ENCODE data around the gene FAM111A. TPM values are rescaled to one million over a fixed set of nuclear protein-coding genes. Genes with fewer than 3 reads are reported as not detected.
"Not testable (repeated sequence)": the region's sequence is repeated elsewhere in the genome, so short reads cannot be mapped to it uniquely, and the experiment has no call there.

The FAM111A gene
- polyA plus RNA-seq, 2 of the 4 experiments (the other 2 are of a cell fraction): 13.4 to 21.8 TPM

DNA sequence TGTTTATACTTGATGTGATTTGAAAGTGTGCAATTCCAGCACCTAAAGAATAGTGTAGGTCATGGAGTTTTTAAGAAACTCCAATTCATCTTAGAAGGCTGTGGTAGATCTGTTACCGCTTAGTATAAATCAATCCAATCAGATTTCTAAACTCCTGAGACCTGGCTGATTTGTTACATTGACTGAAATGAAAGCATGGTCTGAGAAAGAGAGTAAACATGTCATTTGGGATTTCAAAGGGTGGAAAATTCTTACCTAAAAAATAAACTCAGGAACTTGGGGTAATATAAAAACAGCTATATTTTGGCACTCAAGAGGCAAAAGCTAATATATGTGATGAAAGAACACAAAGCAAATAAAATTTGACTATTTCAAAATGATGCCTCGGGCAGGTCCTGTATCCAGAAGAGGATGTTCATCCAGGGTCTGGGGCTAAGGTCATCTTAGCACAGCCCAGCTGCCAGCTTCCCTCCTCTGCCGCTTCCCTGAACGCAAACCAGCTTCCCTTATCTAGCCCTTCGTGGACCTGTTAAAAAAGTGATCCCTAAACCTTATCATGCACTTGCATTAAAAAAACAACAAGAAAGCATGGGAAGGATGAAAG is 46.6 kb upstream of the FAM111A start:
- H3K9me3 ChIP-seq; H3K4me2 ChIP-seq; H3K27ac ChIP-seq; ATAC-seq; FAIRE-seq; H3K4me3 ChIP-seq; DNase-seq (ENCODE audit: low read depth in 1 of 2, low spot score in 1 of 2); H3K4me1 ChIP-seq; POLR2A ChIA-PET: not testable (repeated sequence)
- CTCF ChIA-PET: interaction anchor here (0.6 to 4.1 kb wide), 7 partner anchors 10 to 1076 kb away, joined by 3 to 25 read pairs (median 3); no protein-coding TSS in a partner anchor
- WGBS (ENCODE audit: missing lambda C conversion rate): 41% methylated on average over 5 of the region's 5 CpGs

- no peak for TF ChIP-seq TP53 (CRISPR knock-in tag; IDR thresholded peaks at IDR 0.05)
- TF ChIP-seq HOXB13 (CRISPR knock-in tag; IDR thresholded peaks at IDR 0.05; ENCODE audit: low read depth): no peak
- no peak for TF ChIP-seq CBX2 (IDR thresholded peaks at IDR 0.05; ENCODE audit: borderline replicate concordance, low read depth)
- TF ChIP-seq HDAC2 (IDR thresholded peaks at IDR 0.05): no peak
- no peak for TF ChIP-seq ZSCAN20 (CRISPR knock-in tag; IDR thresholded peaks at IDR 0.05)
- TF ChIP-seq RAD21 (conservative IDR thresholded peaks at IDR 0.05 in 1 of 2, IDR thresholded peaks at IDR 0.05 in 1 of 2): peak; percentile 23 to 46; a peak in 3 of 5 replicates
- TF ChIP-seq SMC3 (IDR thresholded peaks at IDR 0.05): peak; percentile 53
- no peak for TF ChIP-seq EP300 (IDR thresholded peaks at IDR 0.05)
- TF ChIP-seq, protein P1, sequence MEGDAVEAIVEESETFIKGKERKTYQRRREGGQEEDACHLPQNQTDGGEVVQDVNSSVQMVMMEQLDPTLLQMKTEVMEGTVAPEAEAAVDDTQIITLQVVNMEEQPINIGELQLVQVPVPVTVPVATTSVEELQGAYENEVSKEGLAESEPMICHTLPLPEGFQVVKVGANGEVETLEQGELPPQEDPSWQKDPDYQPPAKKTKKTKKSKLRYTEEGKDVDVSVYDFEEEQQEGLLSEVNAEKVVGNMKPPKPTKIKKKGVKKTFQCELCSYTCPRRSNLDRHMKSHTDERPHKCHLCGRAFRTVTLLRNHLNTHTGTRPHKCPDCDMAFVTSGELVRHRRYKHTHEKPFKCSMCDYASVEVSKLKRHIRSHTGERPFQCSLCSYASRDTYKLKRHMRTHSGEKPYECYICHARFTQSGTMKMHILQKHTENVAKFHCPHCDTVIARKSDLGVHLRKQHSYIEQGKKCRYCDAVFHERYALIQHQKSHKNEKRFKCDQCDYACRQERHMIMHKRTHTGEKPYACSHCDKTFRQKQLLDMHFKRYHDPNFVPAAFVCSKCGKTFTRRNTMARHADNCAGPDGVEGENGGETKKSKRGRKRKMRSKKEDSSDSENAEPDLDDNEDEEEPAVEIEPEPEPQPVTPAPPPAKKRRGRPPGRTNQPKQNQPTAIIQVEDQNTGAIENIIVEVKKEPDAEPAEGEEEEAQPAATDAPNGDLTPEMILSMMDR (IDR thresholded peaks at IDR 0.05): peak; percentile 53
- TF ChIP-seq EHMT2 (IDR thresholded peaks at IDR 0.05; ENCODE audit: low read depth): no peak
- TF ChIP-seq NR3C1 (IDR thresholded peaks at IDR 0.05): no peak
- ATAC-seq: peak; percentile 63 to 87; a peak in 4 of 6 replicates
- no peak overlapping the region for H3K4me2 ChIP-seq
- ChIA-PET CTCF (interaction anchor here (0.7 to 4.1 kb wide), 12 partner anchors 9 to 61 kb away, joined by 3 to 25 read pairs (median 4); partner anchors contain the start of genes FAM111B and GLYATL1B), POLR2A (no interaction called here)
- H3K4me3 ChIP-seq: no peak overlapping the region
- WGBS (ENCODE audit: missing lambda C conversion rate): 62% methylated on average over 5 of the region's 5 CpGs
- FAIRE-seq: no peak
- peaks cover 4% of the 10 kb centered on the region; the same call in 1 of the 3 replicates for H3K4me1 ChIP-seq
- DNase-seq (ENCODE audit: low read depth in 1 of 2, low spot score in 1 of 2): peak in 1 of 2 experiments; percentile 72
- no peaks in the 10 kb centered on the region for H3K9me3 ChIP-seq
- no peak overlapping the region for H3K27ac ChIP-seq
Measured at GRCh38 chr11:59097113-59097708, 45.4 kb upstream of the FAM111A start.

- H3K4me1 ChIP-seq; ATAC-seq; H3K9me3 ChIP-seq; H3K4me2 ChIP-seq; H3K27ac ChIP-seq; FAIRE-seq; DNase-seq (ENCODE audit: low read depth in 1 of 2, low spot score in 1 of 2); POLR2A ChIA-PET; H3K4me3 ChIP-seq: not testable (repeated sequence)
- 42% methylated on average over 8 of the region's 8 CpGs for WGBS (ENCODE audit: missing lambda C conversion rate)
- CTCF ChIA-PET: interaction anchor here (0.7 to 4.1 kb wide), 10 partner anchors 8 to 60 kb away, joined by 3 to 25 read pairs (median 4); partner anchors contain the start of genes FAM111B and GLYATL1B
Measured at GRCh38 chr11:59097938-59098337, 44.7 kb upstream of the FAM111A start.

- FAIRE-seq: no peak
- Histone ChIP-seq H3K4me3 (peak overlapping the region; percentile 49), H3K27ac (peak overlapping the region; percentile 44 to 46; a peak in 2 of 6 replicates), H3K4me1 (peaks cover 8% of the 10 kb centered on the region; the same call in 2 of the 3 replicates), H3K4me2 (peak overlapping the region; percentile 97), H3K9me3 (no peaks in the 10 kb centered on the region)
- DNase-seq (ENCODE audit: low read depth in 1 of 2, low spot score in 1 of 2): peak; percentile 57 to 78
- WGBS (ENCODE audit: missing lambda C conversion rate): 16% methylated on average over 23 of the region's 23 CpGs
- peak; percentile 60 to 69 for ATAC-seq
- TF ChIP-seq, protein P1 (IDR thresholded peaks at IDR 0.05): peak; percentile 29; the same call in 2 of the 3 replicates
- TF ChIP-seq MAX (IDR thresholded peaks at IDR 0.05): peak; percentile 85
- TF ChIP-seq, protein P2, sequence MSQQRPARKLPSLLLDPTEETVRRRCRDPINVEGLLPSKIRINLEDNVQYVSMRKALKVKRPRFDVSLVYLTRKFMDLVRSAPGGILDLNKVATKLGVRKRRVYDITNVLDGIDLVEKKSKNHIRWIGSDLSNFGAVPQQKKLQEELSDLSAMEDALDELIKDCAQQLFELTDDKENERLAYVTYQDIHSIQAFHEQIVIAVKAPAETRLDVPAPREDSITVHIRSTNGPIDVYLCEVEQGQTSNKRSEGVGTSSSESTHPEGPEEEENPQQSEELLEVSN (IDR thresholded peaks at IDR 0.05; ENCODE audit: borderline replicate concordance, low read depth): peak; percentile 66
- peak; percentile 39 to 56; a peak in 4 of 5 replicates for TF ChIP-seq RAD21 (conservative IDR thresholded peaks at IDR 0.05 in 1 of 2, IDR thresholded peaks at IDR 0.05 in 1 of 2)
- no peak for TF ChIP-seq TP53 (CRISPR knock-in tag; IDR thresholded peaks at IDR 0.05)
- TF ChIP-seq PBX3 (IDR thresholded peaks at IDR 0.05): no peak
- no peak for TF ChIP-seq TFCP2L1 (CRISPR knock-in tag; IDR thresholded peaks at IDR 0.05)
- no peak for TF ChIP-seq RFX5 (IDR thresholded peaks at IDR 0.05)
- ChIA-PET POLR2A (no interaction called here), CTCF (interaction anchor here (0.7 to 4.7 kb wide), 5 partner anchors 34 to 327 kb away, joined by 3 to 15 read pairs (median 5); no protein-coding TSS in a partner anchor)
Measured at GRCh38 chr11:59102259-59102765, 40.3 kb upstream of the FAM111A start.
